Stimulated activated CD4-positive, alpha-beta T cell treated with anti-CD3 and anti-CD28 coated beads, Interleukin-1b, Interleukin-23, amount 100 ng/mL, for 48 hours (primary cell): ENCODE results near the gene TGFBRAP1.
A peak's percentile ranks its signal among the peaks of the same experiment; 100 is the strongest.

ENCODE experiments used
- DNase-seq: peaks from one replicate; pipeline ENCODE4 v3.0.0-alpha.2; 2020

Gene TGFBRAP1

DNA sequence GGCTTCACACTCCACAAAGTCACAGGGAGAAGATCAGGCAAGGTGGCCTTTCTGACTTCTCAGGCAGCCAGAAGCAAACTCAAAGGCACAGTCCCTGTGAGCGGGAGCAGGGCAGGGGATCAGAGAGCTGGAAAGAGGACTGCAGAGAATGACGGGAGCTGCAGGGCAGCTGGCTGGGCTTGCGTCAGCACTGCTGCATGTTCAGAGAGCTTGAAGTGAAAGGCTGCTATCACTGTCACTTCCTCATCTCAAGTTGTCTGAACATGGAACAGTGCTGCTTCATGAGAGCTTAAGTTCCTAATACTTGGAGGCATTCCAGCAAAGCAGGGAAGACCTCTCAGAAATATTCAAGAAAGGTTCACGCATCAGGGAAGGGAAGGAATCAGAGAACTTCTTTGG, 20.4 kb downstream of the TGFBRAP1 start:
- DNase-seq, result no peak

GRCh38 chr2:105308382-105309146, 21.0 kb downstream of the TGFBRAP1 start:
- DNase-seq, result no peak

GRCh38 chr2:105307962-105308361, 21.6 kb downstream of the TGFBRAP1 start:
- DNase-seq, result no peak

DNA sequence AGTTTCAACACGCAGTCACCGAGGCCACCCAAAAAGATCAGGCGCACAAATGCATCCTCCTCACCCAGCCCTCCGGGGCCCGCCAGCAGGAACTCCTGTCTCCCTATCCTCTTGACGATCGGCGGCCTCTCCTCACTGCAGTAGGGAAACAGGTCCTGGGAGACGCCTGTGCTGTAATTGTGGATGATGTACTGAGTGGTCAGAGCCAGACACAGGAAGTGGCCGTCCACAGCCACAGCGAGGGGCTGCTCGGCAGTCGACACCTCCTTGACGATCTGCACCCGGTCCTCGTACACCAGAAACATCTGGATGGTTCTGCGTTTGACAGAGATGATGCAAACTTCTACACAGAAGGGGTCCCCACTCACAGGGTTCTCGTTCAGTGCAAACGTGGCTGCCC, 22.0 kb downstream of the TGFBRAP1 start:
- no peak for DNase-seq

GRCh38 chr2:105307146-105307545, 22.4 kb downstream of the TGFBRAP1 start:
- no peak for DNase-seq

- DNase-seq, result no peak
Measured at GRCh38 chr2:105301646-105302045, 27.9 kb downstream of the TGFBRAP1 start.

DNA sequence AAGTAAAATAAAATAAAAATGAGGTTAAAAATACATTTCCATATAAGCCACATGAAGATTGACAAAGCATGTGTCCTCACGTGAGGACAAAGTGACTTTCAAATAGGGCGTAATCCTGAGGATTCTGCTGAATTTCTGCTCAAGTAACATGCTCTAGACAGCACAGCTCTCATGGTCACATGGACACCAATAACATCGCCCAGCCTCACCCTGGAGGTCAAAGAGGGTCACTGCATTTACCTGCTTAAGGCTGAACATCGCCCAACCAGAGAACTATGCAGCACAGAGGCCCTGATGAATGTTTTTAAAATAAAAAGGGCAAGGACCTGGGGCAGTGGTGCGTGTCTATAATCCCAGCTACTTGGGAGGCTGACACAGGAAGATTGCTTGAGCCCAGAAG, 30.2 kb downstream of the TGFBRAP1 start:
- DNase-seq, result no peak

DNA sequence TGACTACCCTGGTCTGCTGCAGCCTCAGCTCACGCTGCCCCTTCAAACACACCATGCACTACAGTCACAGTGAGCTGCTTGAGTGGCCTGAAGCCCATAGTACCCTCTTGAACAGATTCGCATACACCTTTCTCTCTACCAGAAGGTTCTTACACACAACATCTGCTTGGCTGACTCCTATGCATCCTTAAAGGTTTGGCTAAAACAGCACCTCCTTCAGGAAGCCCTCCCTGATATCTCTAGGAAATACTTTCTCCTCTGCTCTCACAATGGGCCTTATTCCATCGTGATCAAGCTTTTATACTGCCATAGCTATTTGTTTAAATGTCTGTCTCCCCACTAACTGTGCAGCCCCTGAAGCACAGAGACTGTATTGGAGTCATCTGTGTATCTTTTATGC, 31.5 kb downstream of the TGFBRAP1 start:
- DNase-seq, result no peak

- no peak for DNase-seq
Measured at GRCh38 chr2:105297216-105297615, 32.3 kb downstream of the TGFBRAP1 start.

- no peak for DNase-seq
Measured at GRCh38 chr2:105296017-105296611, 33.4 kb downstream of the TGFBRAP1 start.

GRCh38 chr2:105294844-105295481, 34.6 kb downstream of the TGFBRAP1 start:
- DNase-seq, result peak; percentile 6

DNA sequence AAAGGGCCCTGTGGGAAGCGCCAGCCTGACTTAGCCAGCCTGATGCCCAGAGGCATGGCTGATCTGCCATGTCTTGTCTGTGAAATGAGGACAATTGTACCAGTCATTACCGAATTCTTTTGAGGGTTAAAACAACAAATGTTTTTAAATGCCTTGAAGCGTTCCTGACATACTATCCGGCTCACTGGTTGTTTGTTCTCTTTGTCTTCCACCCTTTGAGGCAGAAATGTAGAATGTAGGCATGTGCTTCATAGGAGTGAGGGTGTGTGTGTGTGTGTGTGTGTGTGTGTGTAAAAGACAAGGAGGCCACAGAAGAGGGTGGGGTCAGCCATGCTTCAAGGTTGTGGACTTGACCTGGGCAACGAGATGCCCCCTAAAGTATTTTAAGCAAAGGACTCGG, 35.5 kb downstream of the TGFBRAP1 start:
- DNase-seq, result no peak

DNA sequence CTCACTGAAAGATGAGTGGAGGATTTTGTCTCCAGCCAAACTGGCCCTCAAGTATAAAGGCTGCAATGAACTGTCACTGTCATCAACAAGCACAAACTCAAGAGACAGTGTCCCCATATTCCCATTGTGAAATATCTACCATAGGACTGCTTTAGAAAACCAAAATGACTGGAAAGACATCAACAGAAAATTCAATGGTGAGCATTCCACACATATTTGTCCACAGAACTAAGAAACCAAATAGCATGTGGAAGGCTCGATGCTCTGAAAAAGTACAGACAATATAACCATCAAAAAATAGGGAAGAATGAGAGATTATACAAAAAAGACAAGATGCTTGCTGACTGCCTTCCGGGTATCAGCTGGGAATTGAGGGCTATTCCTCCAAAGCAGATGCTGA, 37.6 kb downstream of the TGFBRAP1 start:
- no peak for DNase-seq

DNA sequence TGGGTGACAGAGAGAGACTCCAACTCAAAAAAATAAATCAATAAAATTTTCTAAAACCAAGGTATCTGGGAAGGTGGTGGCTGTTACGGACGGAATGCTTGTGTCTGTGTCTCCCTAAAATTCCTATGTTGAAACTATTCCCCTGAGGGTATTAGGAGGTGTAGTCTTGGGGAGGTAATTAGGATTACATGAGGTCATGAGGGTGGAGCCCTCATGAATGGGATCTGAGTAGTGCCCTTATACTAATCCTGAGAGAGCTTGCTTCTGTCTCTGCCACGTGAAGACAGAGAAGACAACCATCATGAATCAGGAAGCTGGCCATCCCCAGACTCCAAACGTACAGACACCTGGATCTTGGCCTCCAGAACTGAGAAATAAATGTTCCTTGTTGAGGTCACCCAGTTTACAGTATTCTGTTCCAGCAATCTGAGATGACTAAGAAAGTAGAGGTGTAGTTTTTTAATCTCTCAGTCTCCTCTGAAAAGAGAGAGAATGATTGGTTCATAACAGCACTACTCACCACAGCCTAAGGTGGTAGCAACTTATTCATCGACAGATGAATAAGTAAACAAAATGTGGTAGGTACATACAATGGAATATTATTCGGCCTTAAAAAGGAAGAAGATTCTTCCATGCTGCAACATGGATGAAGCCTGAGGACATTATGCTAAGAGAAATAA, 38.4 kb downstream of the TGFBRAP1 start:
- DNase-seq, result no peak

- DNase-seq, result no peak
Measured at GRCh38 chr2:105288133-105288532, 41.4 kb downstream of the TGFBRAP1 start.

- DNase-seq, result peak; percentile 25
Measured at GRCh38 chr2:105287692-105288091, 41.8 kb downstream of the TGFBRAP1 start.

GRCh38 chr2:105283532-105283931, 46.0 kb downstream of the TGFBRAP1 start:
- DNase-seq, result no peak

- DNase-seq, result no peak
Measured at GRCh38 chr2:105280281-105280680, 49.3 kb downstream of the TGFBRAP1 start.

DNA sequence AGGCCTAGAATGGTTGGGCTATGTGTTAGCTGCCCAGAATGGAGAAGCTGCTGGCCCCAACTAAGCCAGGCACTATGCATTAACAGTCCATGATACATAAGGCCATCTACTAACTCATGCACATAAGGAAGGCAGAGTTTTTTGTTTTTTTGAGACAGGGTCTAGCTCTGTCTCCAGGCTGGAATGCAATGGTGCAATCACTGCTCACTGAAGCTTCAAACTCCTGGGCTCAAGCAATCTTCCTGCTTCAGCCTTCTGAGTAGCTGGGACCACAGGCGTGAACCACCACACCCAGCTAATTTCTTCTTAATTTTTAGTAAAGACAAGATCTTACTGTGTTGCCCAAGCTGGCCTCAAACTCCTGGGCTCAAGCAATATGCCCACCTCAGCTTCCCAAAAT, 50.4 kb downstream of the TGFBRAP1 start:
- no peak for DNase-seq

- DNase-seq, result no peak
Measured at GRCh38 chr2:105278654-105279053, 50.9 kb downstream of the TGFBRAP1 start.

- DNase-seq, result no peak
Measured at GRCh38 chr2:105274046-105274445, 55.5 kb downstream of the TGFBRAP1 start.

DNA sequence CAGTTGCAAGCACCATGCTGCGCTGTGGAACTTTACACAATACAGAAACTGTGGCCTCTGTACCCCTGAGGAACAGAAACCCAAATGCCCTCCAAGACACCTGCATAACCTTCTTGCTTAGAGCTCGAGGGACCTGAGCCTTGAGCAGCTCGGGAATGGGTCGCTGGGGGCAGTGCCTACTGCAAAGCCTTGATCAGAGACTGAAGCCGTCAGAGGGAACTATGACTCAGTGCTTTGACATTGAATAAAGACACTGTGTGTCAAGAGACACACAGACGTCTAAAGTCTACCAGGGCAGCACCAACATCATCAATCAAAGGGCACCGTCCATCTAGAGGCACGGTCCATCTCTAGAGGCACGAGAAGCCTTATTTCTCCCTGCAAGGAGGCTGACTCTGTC, 57.4 kb downstream of the TGFBRAP1 start:
- no peak for DNase-seq

GRCh38 chr2:105271393-105272045, 58.0 kb downstream of the TGFBRAP1 start:
- DNase-seq, result no peak
